GM23338 (cell line): ENCODE results near the gene HENMT1. TPM values are rescaled to one million over a fixed set of nuclear protein-coding genes. Genes with fewer than 3 reads are reported as not detected.

ENCODE experiments used
- ATAC-seq: fragments of 200-7000 bp; cut with Tn5 transposase; 3 replicates; pipeline ENCODE4 v1.9.1; 2020
- DNase-seq: peaks from one replicate; pipeline ENCODE4 v3.0.0-alpha.2; 2015; ENCODE audit warnings: low spot score
- H2AFZ ChIP-seq: fragments of 200-600 bp; sonication (generic); 2 replicates; pipeline ENCODE4 v1.8.0; 2016; ENCODE audit warnings: antibody characterized with exemption, mild to moderate bottlenecking, moderate library complexity
- H3F3A ChIP-seq: fragments of 200-600 bp; sonication (generic); replicated peaks from 2 replicates; pipeline ENCODE4 v1.8.0; 2017; ENCODE audit warnings: antibody characterized with exemption, mixed run types, low read depth
- H3K27ac ChIP-seq: fragments of 200-600 bp; sonication (generic); 2 replicates; pipeline ENCODE4 v1.6.1; 2016; ENCODE audit warnings: low read depth
- H3K27me3 ChIP-seq: fragments of 200-600 bp; sonication (generic); 2 replicates; pipeline ENCODE4 v1.8.0; 2016; ENCODE audit warnings: mild to moderate bottlenecking, mixed run types, moderate library complexity; ENCODE audit not compliant: insufficient read depth
- H3K36me3 ChIP-seq: fragments of 200-600 bp; sonication (generic); 2 replicates; pipeline ENCODE4 v1.8.0; 2016; ENCODE audit warnings: mild to moderate bottlenecking; ENCODE audit not compliant: insufficient read depth
- H3K4me1 ChIP-seq: fragments of 200-600 bp; sonication (generic); 2 replicates; pipeline ENCODE4 v1.8.0; 2016; ENCODE audit warnings: mild to moderate bottlenecking, moderate library complexity; ENCODE audit not compliant: insufficient read depth
- H3K4me2 ChIP-seq: fragments of 200-600 bp; sonication (generic); 2 replicates; pipeline ENCODE4 v1.7.1; 2017; ENCODE audit warnings: mixed run types
- H3K4me3 ChIP-seq: fragments of 200-600 bp; sonication (generic); 2 replicates; pipeline ENCODE4 v1.6.1; 2016; ENCODE audit warnings: mixed run types
- H3K79me2 ChIP-seq: fragments of 200-600 bp; sonication (generic); replicated peaks from 2 replicates; pipeline ENCODE4 v1.8.0; 2017; ENCODE audit warnings: mild to moderate bottlenecking; ENCODE audit not compliant: insufficient read depth
- H3K9me2 ChIP-seq: fragments of 200-600 bp; sonication (generic); 2 replicates; pipeline ENCODE4 v1.8.0; 2017; ENCODE audit not compliant: insufficient read depth
- H4K20me1 ChIP-seq: fragments of 200-600 bp; sonication (generic); replicated peaks from 2 replicates; pipeline ENCODE4 v1.8.0; 2017; ENCODE audit warnings: mild to moderate bottlenecking; ENCODE audit not compliant: insufficient read depth
- H3K27ac Mint-ChIP-seq: 2 replicates; pipeline ENCODE4 v1.8.0; 2020; ENCODE audit warnings: inconsistent platforms, mild to moderate bottlenecking, moderate library complexity, mixed read lengths
- H3K27me3 Mint-ChIP-seq: 3 replicates; pipeline ENCODE4 v1.8.0; 2022; ENCODE audit warnings: low read depth, mild to moderate bottlenecking, moderate library complexity, mixed read lengths, inconsistent platforms; ENCODE audit not compliant: insufficient read depth, poor library complexity
- H3K36me3 Mint-ChIP-seq: 3 replicates; pipeline ENCODE4 v1.8.0; 2021; ENCODE audit warnings: low read depth, mild to moderate bottlenecking, inconsistent platforms, moderate library complexity, mixed read lengths
- H3K4me1 Mint-ChIP-seq: 3 replicates; pipeline ENCODE4 v1.8.0; 2020; ENCODE audit warnings: mild to moderate bottlenecking, inconsistent platforms, mixed read lengths
- H3K4me3 Mint-ChIP-seq: 3 replicates; pipeline ENCODE4 v1.8.0; 2021; ENCODE audit warnings: moderate library complexity, mild to moderate bottlenecking, inconsistent platforms, mixed read lengths
- H3K9me3 Mint-ChIP-seq: 3 replicates; pipeline ENCODE4 v1.8.0; 2020; ENCODE audit warnings: moderate library complexity, mild to moderate bottlenecking, inconsistent platforms, mixed read lengths
- CREB1 ChIP-seq: fragments of 250-450 bp; sonication (Bioruptor Pico); IDR thresholded peaks from 2 replicates; pipeline ENCODE4 v1.5.0; 2020; ENCODE audit warnings: low read depth, mild to moderate bottlenecking, moderate library complexity
- EZH2 ChIP-seq: fragments of 200-600 bp; sonication (generic); IDR thresholded peaks from one replicate; pipeline ENCODE4 v1.8.0; 2017; ENCODE audit warnings: antibody characterized with exemption, mild to moderate bottlenecking, low read depth; ENCODE audit not compliant: unreplicated experiment
- EZH2phosphoT487 ChIP-seq: fragments of 200-600 bp; sonication (generic); IDR thresholded peaks from one replicate; pipeline ENCODE4 v1.8.1; 2018; ENCODE audit warnings: antibody characterized with exemption; ENCODE audit not compliant: unreplicated experiment
- JUNB ChIP-seq: IDR thresholded peaks from one replicate; pipeline ENCODE4 v1.6.1; 2016; ENCODE audit warnings: antibody characterized with exemption; ENCODE audit not compliant: unreplicated experiment
- ZNF462 ChIP-seq: fragments of 250-450 bp; sonication (Bioruptor Pico); IDR thresholded peaks from 2 replicates; pipeline ENCODE4 v1.5.0; 2020; ENCODE audit warnings: mild to moderate bottlenecking, moderate library complexity
- polyA plus RNA-seq: library from polyadenylated mRNA; unstranded; fragments of >200 nt; fragmentation: Nextera tagmentation; extraction: Ambion mirVana; gene quantifications from 2 replicates; pipeline ENCODE4 v1.2.1, GENCODE V29; 2016
- total RNA-seq: library from RNA; depleted of rRNA; stranded (reverse); fragments of >200 nt; shearing (Covaris generic); gene quantifications from 2 replicates; pipeline ENCODE4 v1.2.3, GENCODE V29; 2014
- TF ChIP-seq, protein P1 (sequence below): IDR thresholded peaks from one replicate; pipeline ENCODE4 v1.6.1; 2018; ENCODE audit warnings: antibody characterized with exemption; ENCODE audit not compliant: unreplicated experiment

HENMT1 gene
- total and polyA plus RNA-seq, 2 experiments from 2014 or later = 4.7 to 9.7 TPM

- no peak for TF ChIP-seq ZNF462
Observed at GRCh38 chr1:108699375-108700332, 38.8 kb upstream of the HENMT1 start (continued).

DNA sequence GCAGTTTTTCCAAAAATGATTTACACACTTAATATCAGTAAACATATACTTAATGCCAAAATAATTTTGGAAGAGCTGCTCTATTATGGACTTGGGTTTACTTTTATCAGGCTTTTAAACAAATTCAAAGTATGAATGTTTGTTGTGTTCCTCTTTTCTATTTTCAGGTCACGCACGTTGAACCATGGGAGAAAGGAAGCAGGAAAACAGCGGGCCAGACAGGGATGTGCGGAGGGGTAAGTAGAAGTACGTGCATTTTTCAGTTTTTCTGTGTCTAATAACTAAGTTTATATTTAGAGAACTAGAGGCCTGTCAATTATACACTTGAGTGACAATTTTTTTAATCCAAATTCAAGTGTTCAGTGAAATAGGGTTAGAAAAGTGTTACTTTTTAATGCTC, 34.6 kb upstream of the HENMT1 start:
- H3K4me3 ChIP-seq = no peak overlapping the region
- Mint-ChIP-seq H3K4me3 (no peak overlapping the region; the same call in 2 of the 3 replicates), H3K27ac (no peak overlapping the region), H3K27me3 (peaks cover 10% of the 10 kb centered on the region), H3K36me3 (peaks cover 75% of the 10 kb centered on the region), H3K4me1 (peaks cover 12% of the 10 kb centered on the region; the same call in 2 of the 3 replicates), H3K9me3 (no peaks in the 10 kb centered on the region; the same call in 2 of the 3 replicates)
- ATAC-seq (no peak), DNase-seq (no peak)
- peaks cover 69% of the 10 kb centered on the region for H3K79me2 ChIP-seq
- H3K27me3 ChIP-seq = no peaks in the 10 kb centered on the region
- peaks cover 7% of the 10 kb centered on the region; the same call in 1 of the 2 replicates for H3F3A ChIP-seq
- H2AFZ ChIP-seq = no peak overlapping the region
- no peaks in the 10 kb centered on the region for H3K9me2 ChIP-seq
- H3K27ac ChIP-seq = no peak overlapping the region
- peaks cover 8% of the 10 kb centered on the region for H3K4me1 ChIP-seq
- H4K20me1 ChIP-seq = peaks cover 29% of the 10 kb centered on the region
- H3K36me3 ChIP-seq = peaks cover 52% of the 10 kb centered on the region
- TF ChIP-seq CREB1 (CRISPR knock-in tag) (no peak), EZH2 (no peak), JUNB (no peak), EZH2phosphoT487 (no peak)
- TF ChIP-seq, protein P1, sequence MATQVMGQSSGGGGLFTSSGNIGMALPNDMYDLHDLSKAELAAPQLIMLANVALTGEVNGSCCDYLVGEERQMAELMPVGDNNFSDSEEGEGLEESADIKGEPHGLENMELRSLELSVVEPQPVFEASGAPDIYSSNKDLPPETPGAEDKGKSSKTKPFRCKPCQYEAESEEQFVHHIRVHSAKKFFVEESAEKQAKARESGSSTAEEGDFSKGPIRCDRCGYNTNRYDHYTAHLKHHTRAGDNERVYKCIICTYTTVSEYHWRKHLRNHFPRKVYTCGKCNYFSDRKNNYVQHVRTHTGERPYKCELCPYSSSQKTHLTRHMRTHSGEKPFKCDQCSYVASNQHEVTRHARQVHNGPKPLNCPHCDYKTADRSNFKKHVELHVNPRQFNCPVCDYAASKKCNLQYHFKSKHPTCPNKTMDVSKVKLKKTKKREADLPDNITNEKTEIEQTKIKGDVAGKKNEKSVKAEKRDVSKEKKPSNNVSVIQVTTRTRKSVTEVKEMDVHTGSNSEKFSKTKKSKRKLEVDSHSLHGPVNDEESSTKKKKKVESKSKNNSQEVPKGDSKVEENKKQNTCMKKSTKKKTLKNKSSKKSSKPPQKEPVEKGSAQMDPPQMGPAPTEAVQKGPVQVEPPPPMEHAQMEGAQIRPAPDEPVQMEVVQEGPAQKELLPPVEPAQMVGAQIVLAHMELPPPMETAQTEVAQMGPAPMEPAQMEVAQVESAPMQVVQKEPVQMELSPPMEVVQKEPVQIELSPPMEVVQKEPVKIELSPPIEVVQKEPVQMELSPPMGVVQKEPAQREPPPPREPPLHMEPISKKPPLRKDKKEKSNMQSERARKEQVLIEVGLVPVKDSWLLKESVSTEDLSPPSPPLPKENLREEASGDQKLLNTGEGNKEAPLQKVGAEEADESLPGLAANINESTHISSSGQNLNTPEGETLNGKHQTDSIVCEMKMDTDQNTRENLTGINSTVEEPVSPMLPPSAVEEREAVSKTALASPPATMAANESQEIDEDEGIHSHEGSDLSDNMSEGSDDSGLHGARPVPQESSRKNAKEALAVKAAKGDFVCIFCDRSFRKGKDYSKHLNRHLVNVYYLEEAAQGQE = no peak
- H3K4me2 ChIP-seq = no peak overlapping the region
